NT2/D1 (cell line): ENCODE results near the gene POMT1.

Experiments used
- YY1 ChIP-seq: IDR thresholded peaks from 2 replicates; pipeline ENCODE4 v1.6.1; 2011; ENCODE audit not compliant: insufficient read length, insufficient read depth
- ZNF274 ChIP-seq: IDR thresholded peaks from 2 replicates; pipeline ENCODE4 v1.6.1; 2011; ENCODE audit warnings: mild to moderate bottlenecking, low read depth, low read length

GRCh38 chr9:131511416-131511815 is 8.7 kb downstream of the POMT1 start:
- TF ChIP-seq YY1 (no peak), ZNF274 (no peak)
